ENCODE data around the gene KDM2A. TPM values are rescaled to one million over a fixed set of nuclear protein-coding genes. Genes with fewer than 3 reads are reported as not detected.

The KDM2A gene
- total and polyA plus RNA-seq, 2 donors (not counting 3 experiments of a cell fraction or from before 2014, with no cell fraction given), result 72.2 to 79.5 TPM

DNA sequence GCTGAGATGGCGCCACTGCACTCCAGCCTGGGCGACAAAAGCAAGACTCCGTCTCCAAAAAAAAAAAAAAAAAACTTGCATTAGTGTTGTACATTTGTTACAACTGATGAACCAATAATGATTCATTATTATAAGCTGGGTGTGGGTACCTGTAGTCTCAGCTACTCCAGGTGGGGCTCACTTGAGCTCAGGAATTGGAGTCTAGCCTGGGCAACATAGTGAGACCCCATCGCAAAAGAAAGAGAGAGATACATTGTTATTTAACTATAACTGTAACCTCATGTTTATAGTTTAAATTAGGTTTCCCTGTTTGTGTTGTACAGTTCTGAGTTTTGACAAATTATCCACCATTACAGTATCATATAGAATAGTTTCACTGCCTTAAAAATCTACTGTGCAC lies 38.6 kb downstream of the KDM2A start:
- H4K20me1 ChIP-seq (replicated peaks; ENCODE audit: control insufficient read depth, extremely low read depth, insufficient read depth, low read length), result peaks cover 2% of the 10 kb centered on the region
- dilution Hi-C loops (cut with MboI; ENCODE audit: extremely low pct_ligation_motif_present, low sequenced_read_pairs), result no loop called here
- intact Hi-C loops (cut with micrococcal nuclease), result no loop called here
- CTCF ChIA-PET, result interaction anchor here (0.7 to 2.2 kb wide), 3 partner anchors 10 to 77 kb away, joined by 3 to 9 read pairs (median 3); no protein-coding TSS in a partner anchor
- H3K79me2 ChIP-seq (ENCODE audit: control insufficient read depth, insufficient read depth, low read length), result peaks cover 63% of the 10 kb centered on the region
- no peak overlapping the region for H3K4me2 ChIP-seq (ENCODE audit: insufficient read depth, low read length)
- no peaks in the 10 kb centered on the region for H3K9me1 ChIP-seq (replicated peaks; ENCODE audit: control insufficient read depth, extremely low read depth, insufficient read depth, low read length)
- H3K9me3 ChIP-seq (replicated peaks; ENCODE audit: control insufficient read depth, insufficient read depth, low read length), result no peaks in the 10 kb centered on the region
- H3K36me3 ChIP-seq (ENCODE audit: control insufficient read depth in 2 of 2, extremely low read depth in 1 of 2, insufficient read depth in 2 of 2, low read length in 2 of 2), result no peaks in the 10 kb centered on the region
- POLR2A ChIA-PET, result interaction anchor here (0.7 kb wide), 1 partner anchor 26 kb away, joined by 5 read pairs; no protein-coding TSS in a partner anchor
- no peak overlapping the region for H3K9ac ChIP-seq (replicated peaks; ENCODE audit: extremely low read depth, insufficient read depth, low read length)
- no peaks in the 10 kb centered on the region for H3K27me3 ChIP-seq (ENCODE audit: control insufficient read depth in 2 of 2, insufficient read depth in 2 of 2, low read length in 2 of 2)
- H3K27ac ChIP-seq (ENCODE audit: insufficient read depth, low read depth, low read length), result no peak overlapping the region
- no peak for TF ChIP-seq POLR2A (IDR thresholded peaks at IDR 0.05; ENCODE audit: low read depth, low read length)
- no peak for TF ChIP-seq MAX (IDR thresholded peaks at IDR 0.05; ENCODE audit: insufficient read depth, insufficient read length)
- TF ChIP-seq EZH2 (IDR thresholded peaks at IDR 0.05; ENCODE audit: borderline replicate concordance, low read depth, low read length, severe bottlenecking), result no peak
- no peak for TF ChIP-seq JUN (IDR thresholded peaks at IDR 0.05; ENCODE audit: borderline replicate concordance, insufficient read depth, insufficient read length, low read depth)
- H3K4me3 ChIP-seq (replicated peaks in 1 of 3; ENCODE audit: insufficient read depth in 1 of 3, low read depth in 1 of 3, low read length in 3 of 3), result no peak overlapping the region
- DNase-seq (ENCODE audit: low read depth, low spot score) (no peak), FAIRE-seq (no peak)
- H2AFZ ChIP-seq (ENCODE audit: low read depth, low read length), result no peak overlapping the region
- H3K4me1 ChIP-seq (ENCODE audit: control insufficient read depth, extremely low read depth, insufficient read depth, low read length), result peaks cover 7% of the 10 kb centered on the region
- no TSS peak for BruUV-seq (replicated peaks)

GRCh38 chr11:67158221-67158620 lies 39.2 kb downstream of the KDM2A start:
- Histone ChIP-seq H3K27ac (ENCODE audit: insufficient read depth, low read depth, low read length) (no peak overlapping the region), H2AFZ (ENCODE audit: low read depth, low read length) (no peak overlapping the region), H3K27me3 (ENCODE audit: control insufficient read depth in 2 of 2, insufficient read depth in 2 of 2, low read length in 2 of 2) (no peaks in the 10 kb centered on the region), H3K9ac (replicated peaks; ENCODE audit: extremely low read depth, insufficient read depth, low read length) (no peak overlapping the region), H3K9me3 (replicated peaks; ENCODE audit: control insufficient read depth, insufficient read depth, low read length) (no peaks in the 10 kb centered on the region), H3K36me3 (ENCODE audit: control insufficient read depth in 2 of 2, extremely low read depth in 1 of 2, insufficient read depth in 2 of 2, low read length in 2 of 2) (no peaks in the 10 kb centered on the region), H3K4me1 (ENCODE audit: control insufficient read depth, extremely low read depth, insufficient read depth, low read length) (peaks cover 7% of the 10 kb centered on the region), H3K9me1 (replicated peaks; ENCODE audit: control insufficient read depth, extremely low read depth, insufficient read depth, low read length) (no peaks in the 10 kb centered on the region), H4K20me1 (replicated peaks; ENCODE audit: control insufficient read depth, extremely low read depth, insufficient read depth, low read length) (peaks cover 2% of the 10 kb centered on the region), H3K79me2 (ENCODE audit: control insufficient read depth, insufficient read depth, low read length) (peaks cover 68% of the 10 kb centered on the region), H3K4me2 (ENCODE audit: insufficient read depth, low read length) (no peak overlapping the region), H3K4me3 (replicated peaks in 1 of 3; ENCODE audit: insufficient read depth in 1 of 3, low read depth in 1 of 3, low read length in 3 of 3) (no peak overlapping the region)
- POLR2A ChIA-PET, result no interaction called here
- DNase-seq (ENCODE audit: low read depth, low spot score) (no peak), FAIRE-seq (no peak)
- BruUV-seq (replicated peaks), result no TSS peak
- intact Hi-C loops (cut with micrococcal nuclease), result no loop called here
- dilution Hi-C loops (cut with MboI; ENCODE audit: extremely low pct_ligation_motif_present, low sequenced_read_pairs), result no loop called here
- TF ChIP-seq GATA2 (IDR thresholded peaks at IDR 0.05; ENCODE audit: insufficient read depth, insufficient read length, low read depth, low read length) (no peak), MYC (IDR thresholded peaks at IDR 0.05; ENCODE audit: low read depth, low read length) (no peak), POLR2A (IDR thresholded peaks at IDR 0.05; ENCODE audit: low read depth, low read length) (no peak), FOS (IDR thresholded peaks at IDR 0.05; ENCODE audit: borderline replicate concordance, insufficient read depth, low read length) (no peak), EZH2 (IDR thresholded peaks at IDR 0.05; ENCODE audit: borderline replicate concordance, low read depth, low read length, severe bottlenecking) (no peak), JUN (IDR thresholded peaks at IDR 0.05; ENCODE audit: borderline replicate concordance, insufficient read depth, insufficient read length, low read depth) (no peak), POLR2AphosphoS5 (IDR thresholded peaks at IDR 0.05; ENCODE audit: insufficient read depth, low read depth, low read length) (no peak), MAX (IDR thresholded peaks at IDR 0.05; ENCODE audit: insufficient read depth, insufficient read length) (no peak)
- TF ChIP-seq, protein P1, sequence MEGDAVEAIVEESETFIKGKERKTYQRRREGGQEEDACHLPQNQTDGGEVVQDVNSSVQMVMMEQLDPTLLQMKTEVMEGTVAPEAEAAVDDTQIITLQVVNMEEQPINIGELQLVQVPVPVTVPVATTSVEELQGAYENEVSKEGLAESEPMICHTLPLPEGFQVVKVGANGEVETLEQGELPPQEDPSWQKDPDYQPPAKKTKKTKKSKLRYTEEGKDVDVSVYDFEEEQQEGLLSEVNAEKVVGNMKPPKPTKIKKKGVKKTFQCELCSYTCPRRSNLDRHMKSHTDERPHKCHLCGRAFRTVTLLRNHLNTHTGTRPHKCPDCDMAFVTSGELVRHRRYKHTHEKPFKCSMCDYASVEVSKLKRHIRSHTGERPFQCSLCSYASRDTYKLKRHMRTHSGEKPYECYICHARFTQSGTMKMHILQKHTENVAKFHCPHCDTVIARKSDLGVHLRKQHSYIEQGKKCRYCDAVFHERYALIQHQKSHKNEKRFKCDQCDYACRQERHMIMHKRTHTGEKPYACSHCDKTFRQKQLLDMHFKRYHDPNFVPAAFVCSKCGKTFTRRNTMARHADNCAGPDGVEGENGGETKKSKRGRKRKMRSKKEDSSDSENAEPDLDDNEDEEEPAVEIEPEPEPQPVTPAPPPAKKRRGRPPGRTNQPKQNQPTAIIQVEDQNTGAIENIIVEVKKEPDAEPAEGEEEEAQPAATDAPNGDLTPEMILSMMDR (IDR thresholded peaks at IDR 0.05; ENCODE audit: extremely low read depth in 1 of 2, insufficient read depth in 1 of 2, low read depth in 1 of 2, low read length in 2 of 2), result no peak
- CTCF ChIA-PET, result interaction anchor here (0.7 to 2.2 kb wide), 2 partner anchors 9 to 13 kb away, joined by 3 to 9 read pairs; no protein-coding TSS in a partner anchor
